ENCODE measurements around the gene CNTN5.

Gene CNTN5

GRCh38 chr11:100094121-100094865 is 1073.5 kb downstream of the CNTN5 start:
- no peak for DNase-seq (ENCODE audit: low read depth)

- DNase-seq (ENCODE audit: low read depth), result no peak
Measured at GRCh38 chr11:100095809-100096208, 1075.1 kb downstream of the CNTN5 start.

GRCh38 chr11:100098560-100098959 is 1077.8 kb downstream of the CNTN5 start:
- DNase-seq (ENCODE audit: low read depth), result no peak

GRCh38 chr11:100105255-100105981 is 1084.7 kb downstream of the CNTN5 start:
- no peak for DNase-seq (ENCODE audit: low read depth)

- DNase-seq (ENCODE audit: low read depth), result no peak
Measured at GRCh38 chr11:100105982-100106358, 1085.2 kb downstream of the CNTN5 start.

GRCh38 chr11:100119176-100119575 is 1098.4 kb downstream of the CNTN5 start:
- no peak for DNase-seq (ENCODE audit: low read depth)

GRCh38 chr11:100133114-100133513 is 1112.4 kb downstream of the CNTN5 start:
- no peak for DNase-seq (ENCODE audit: low read depth)

- DNase-seq (ENCODE audit: low read depth), result no peak
Measured at GRCh38 chr11:100141201-100141600, 1120.5 kb downstream of the CNTN5 start.

- no peak for DNase-seq (ENCODE audit: low read depth)
Measured at GRCh38 chr11:100151944-100152343, 1131.2 kb downstream of the CNTN5 start.

- no peak for DNase-seq (ENCODE audit: low read depth)
Measured at GRCh38 chr11:100152766-100153165, 1132.0 kb downstream of the CNTN5 start.

GRCh38 chr11:100163471-100163870 is 1142.7 kb downstream of the CNTN5 start:
- no peak for DNase-seq (ENCODE audit: low read depth)

GRCh38 chr11:100174881-100175280 is 1154.1 kb downstream of the CNTN5 start:
- no peak for DNase-seq (ENCODE audit: low read depth)

GRCh38 chr11:100176456-100176855 is 1155.7 kb downstream of the CNTN5 start:
- no peak for DNase-seq (ENCODE audit: low read depth)

- DNase-seq (ENCODE audit: low read depth), result no peak
Measured at GRCh38 chr11:100177651-100178050, 1156.9 kb downstream of the CNTN5 start.

GRCh38 chr11:100182350-100182749 is 1161.6 kb downstream of the CNTN5 start:
- no peak for DNase-seq (ENCODE audit: low read depth)

- DNase-seq (ENCODE audit: low read depth), result no peak
Measured at GRCh38 chr11:100182927-100183326, 1162.2 kb downstream of the CNTN5 start.

- DNase-seq (ENCODE audit: low read depth), result no peak
Measured at GRCh38 chr11:100185588-100185987, 1164.8 kb downstream of the CNTN5 start.

- no peak for DNase-seq (ENCODE audit: low read depth)
Measured at GRCh38 chr11:100188137-100188783, 1167.5 kb downstream of the CNTN5 start.

GRCh38 chr11:100190395-100190794 is 1169.6 kb downstream of the CNTN5 start:
- DNase-seq (ENCODE audit: low read depth), result no peak

GRCh38 chr11:100192181-100192580 is 1171.4 kb downstream of the CNTN5 start:
- no peak for DNase-seq (ENCODE audit: low read depth)

- no peak for DNase-seq (ENCODE audit: low read depth)
Measured at GRCh38 chr11:100203789-100204188, 1183.0 kb downstream of the CNTN5 start.

GRCh38 chr11:100205926-100206325 is 1185.2 kb downstream of the CNTN5 start:
- no peak for DNase-seq (ENCODE audit: low read depth)

- no peak for DNase-seq (ENCODE audit: low read depth)
Measured at GRCh38 chr11:100208207-100208606, 1187.5 kb downstream of the CNTN5 start.

Data from activated T-cell treated with anti-CD3 and anti-CD28 coated beads for 1 hour (primary cell).